ENCODE measurements around the gene OPN4. TPM values are rescaled to one million over a fixed set of nuclear protein-coding genes. Genes with fewer than 3 reads are reported as not detected.

Gene OPN4
- total and polyA plus RNA-seq, 9 donors: 0.08 TPM; not detected in 8

GRCh38 chr10:86658751-86659150 is 4.4 kb downstream of the OPN4 start:
- no peak overlapping the region for H3K27ac ChIP-seq
- 52 to 82% (median 82%) methylated on average over 3 of the region's 3 CpGs for WGBS, 3 donors
- DNase-seq: peak in 1 of 5 donors; percentile 5

GRCh38 chr10:86659161-86659691 is 4.9 kb downstream of the OPN4 start:
- TF ChIP-seq POLR2A (IDR thresholded peaks at IDR 0.05) (no peak), CTCF (IDR thresholded peaks at IDR 0.05) (no peak), EP300 (IDR thresholded peaks at IDR 0.05) (no peak)
- Histone ChIP-seq H3K4me3 (no peak overlapping the region), H3K27ac (no peak overlapping the region), H3K9me3 (no peaks in the 10 kb centered on the region), H3K36me3 (no peaks in the 10 kb centered on the region), H3K4me1 (ENCODE audit: insufficient read depth) (peaks cover 9% of the 10 kb centered on the region), H3K27me3 (no peaks in the 10 kb centered on the region)
- WGBS, 3 donors: 91 to 95% (median 94%) methylated on average over 19 of the region's 19 CpGs
- intact Hi-C loops (cut with DNase I): no loop called here
- DNase-seq: peak in 3 of 5 donors; percentile 5 to 26 (median 13)

More at GRCh38 chr10:86658751-86659150, 4.4 kb downstream of the OPN4 start:
- no peak overlapping the region for H3K4me3 ChIP-seq
- peaks cover 8% of the 10 kb centered on the region for H3K4me1 ChIP-seq (ENCODE audit: insufficient read depth)
- H3K36me3 ChIP-seq: no peaks in the 10 kb centered on the region
- intact Hi-C loops (cut with DNase I): no loop called here
- no peaks in the 10 kb centered on the region for H3K27me3 ChIP-seq
- TF ChIP-seq EP300 (IDR thresholded peaks at IDR 0.05): no peak
- TF ChIP-seq CTCF (IDR thresholded peaks at IDR 0.05): no peak
- no peak for TF ChIP-seq POLR2A (IDR thresholded peaks at IDR 0.05)
- H3K9me3 ChIP-seq: no peaks in the 10 kb centered on the region

GRCh38 chr10:86659721-86660453 is 5.5 kb downstream of the OPN4 start:
- DNase-seq: peak in 4 of 5 donors; percentile 7 to 30 (median 19)
- 93 to 94% (median 93%) methylated on average over 17 of the region's 17 CpGs for WGBS, 3 donors
- intact Hi-C loops (cut with DNase I): no loop called here
- no peaks in the 10 kb centered on the region for H3K27me3 ChIP-seq
- no peak overlapping the region for H3K27ac ChIP-seq
- peaks cover 15% of the 10 kb centered on the region for H3K4me1 ChIP-seq (ENCODE audit: insufficient read depth)
- no peak overlapping the region for H3K4me3 ChIP-seq
- H3K36me3 ChIP-seq: no peaks in the 10 kb centered on the region
- H3K9me3 ChIP-seq: no peaks in the 10 kb centered on the region
- TF ChIP-seq POLR2A (IDR thresholded peaks at IDR 0.05) (no peak), CTCF (IDR thresholded peaks at IDR 0.05) (no peak), EP300 (IDR thresholded peaks at IDR 0.05) (no peak)

- Histone ChIP-seq H3K36me3 (no peaks in the 10 kb centered on the region), H3K27ac (peak overlapping the region in 1 of 2 donors; percentile 51), H3K9me3 (no peaks in the 10 kb centered on the region), H3K4me3 (no peak overlapping the region), H3K27me3 (no peaks in the 10 kb centered on the region), H3K4me1 (ENCODE audit: insufficient read depth) (peaks cover 17% of the 10 kb centered on the region)
- intact Hi-C loops (cut with DNase I): no loop called here
- WGBS, 3 donors: 53 to 60% (median 57%) methylated on average over 14 to 17 of the region's 17 CpGs
- no peak for TF ChIP-seq CTCF (IDR thresholded peaks at IDR 0.05)
- no peak for TF ChIP-seq POLR2A (IDR thresholded peaks at IDR 0.05)
- no peak for TF ChIP-seq EP300 (IDR thresholded peaks at IDR 0.05)
- DNase-seq: peak; percentile 74 to 88 (median 79)
Observed at GRCh38 chr10:86661161-86662025, 7.0 kb downstream of the OPN4 start.

Data from ovary (tissue), 9 donors.